Loucy (cell line): ENCODE measurements around the gene TMEM178B.

Experiments
- CTCF ChIP-seq: fragments of 200-600 bp; sonication (generic); conservative IDR thresholded peaks from 2 replicates; pipeline ENCODE4 v1.5.1; 2014; ENCODE audit warnings: mild to moderate bottlenecking, antibody characterized with exemption, low read length
- EZH2phosphoT487 ChIP-seq: fragments of 200-600 bp; IDR thresholded peaks from 2 replicates; pipeline ENCODE4 v1.6.1; 2018; ENCODE audit warnings: antibody characterized with exemption, mild to moderate bottlenecking, moderate library complexity, borderline replicate concordance

GRCh38 chr7:141460781-141461715 lies 387.2 kb downstream of the TMEM178B start:
- no peak for TF ChIP-seq CTCF
- no peak for TF ChIP-seq EZH2phosphoT487
